Neural cell (in vitro differentiated cells): ENCODE measurements around the gene AOX1. TPM values are rescaled to one million over a fixed set of nuclear protein-coding genes. Genes with fewer than 3 reads are reported as not detected.
"Not testable (repeated sequence)": the region's sequence is repeated elsewhere in the genome, so short reads cannot be mapped to it uniquely, and the experiment has no call there.

Experiments
- H2AFZ ChIP-seq: fragments of 200-600, 300-800 bp; sonication (generic), shearing (Covaris generic); 2 replicates; pipeline ENCODE4 v1.6.0; 2014; ENCODE audit warnings: low read depth, mild to moderate bottlenecking, antibody characterized with exemption, low read length, moderate library complexity
- H3F3A ChIP-seq: fragments of 200-600 bp; shearing (Covaris generic); 2 replicates; pipeline ENCODE4 v1.6.1; 2016; ENCODE audit warnings: mild to moderate bottlenecking, moderate library complexity, mixed read lengths, antibody characterized with exemption, low read length; ENCODE audit not compliant: insufficient read depth, poor library complexity, severe bottlenecking
- H3K27ac ChIP-seq: fragments of 200-600, 300-800 bp; sonication (generic), shearing (Covaris generic); 2 replicates; pipeline ENCODE4 v1.5.1; 2014; ENCODE audit warnings: mild to moderate bottlenecking, low read length, moderate library complexity
- H3K27me3 ChIP-seq: fragments of 300-800, 200-600 bp; sonication (generic), shearing (Covaris generic); 2 replicates; pipeline ENCODE4 v1.6.0; 2014; ENCODE audit warnings: mild to moderate bottlenecking, low read depth, low read length, moderate library complexity; ENCODE audit not compliant: insufficient read depth
- H3K36me3 ChIP-seq: fragments of 300-800, 200-600 bp; sonication (generic), shearing (Covaris generic); 2 replicates; pipeline ENCODE4 v1.5.1; 2014; ENCODE audit warnings: mild to moderate bottlenecking, antibody characterized with exemption, low read length, moderate library complexity; ENCODE audit not compliant: insufficient read depth
- H3K4me2 ChIP-seq: fragments of 300-800, 200-600 bp; sonication (generic), shearing (Covaris generic); 2 replicates; pipeline ENCODE4 v1.6.0; 2014; ENCODE audit warnings: mild to moderate bottlenecking, low read length
- H3K4me3 ChIP-seq: fragments of 300-800, 200-600 bp; sonication (generic), shearing (Covaris generic); 2 replicates; pipeline ENCODE4 v1.5.1; 2014; ENCODE audit warnings: mild to moderate bottlenecking, low read length, moderate library complexity
- H3K79me2 ChIP-seq: fragments of 200-600 bp; shearing (Covaris generic); replicated peaks from 2 replicates; pipeline ENCODE4 v1.6.0; 2014; ENCODE audit warnings: mild to moderate bottlenecking, low read length, moderate library complexity; ENCODE audit not compliant: insufficient read depth
- H3K9ac ChIP-seq: fragments of 300-800, 200-600 bp; sonication (generic), shearing (Covaris generic); 2 replicates; pipeline ENCODE4 v1.6.1; 2016; ENCODE audit warnings: mild to moderate bottlenecking, low read length, mixed read lengths
- H3K9me2 ChIP-seq: fragments of 200-600 bp; shearing (Covaris generic); 2 replicates; pipeline ENCODE4 v1.6.1; 2016; ENCODE audit warnings: mild to moderate bottlenecking, low read length, mixed read lengths; ENCODE audit not compliant: insufficient read depth
- H3K9me3 ChIP-seq: fragments of 200-600, 300-800 bp; sonication (generic), shearing (Covaris generic); 2 replicates; pipeline ENCODE4 v1.6.1; 2016; ENCODE audit warnings: mild to moderate bottlenecking, mixed run types, low read length, moderate library complexity, mixed read lengths
- H4K20me1 ChIP-seq: fragments of 200-600 bp; shearing (Covaris generic); 2 replicates; pipeline ENCODE4 v1.6.1; 2016; ENCODE audit warnings: mild to moderate bottlenecking, mixed run types; ENCODE audit not compliant: insufficient read depth
- EP300 ChIP-seq: fragments of 450-650 bp; conservative IDR thresholded peaks from 2 replicates; pipeline ENCODE4 v1.6.1; 2014; ENCODE audit warnings: antibody characterized with exemption, mild to moderate bottlenecking, moderate library complexity; ENCODE audit not compliant: poor library complexity, severe bottlenecking
- EZH2 ChIP-seq: fragments of 200-600, 300-800 bp; shearing (Covaris generic), sonication (generic); IDR thresholded peaks from 2 replicates; pipeline ENCODE4 v1.6.1; 2014; ENCODE audit warnings: antibody characterized with exemption, low read length, borderline replicate concordance, mild to moderate bottlenecking; ENCODE audit not compliant: insufficient read depth, poor library complexity, severe bottlenecking
- RAD21 ChIP-seq: fragments of 450-650 bp; conservative IDR thresholded peaks from 2 replicates; pipeline ENCODE4 v1.6.1; 2014; ENCODE audit warnings: antibody characterized with exemption, mild to moderate bottlenecking, moderate library complexity
- SMC3 ChIP-seq: fragments of 450-650 bp; conservative IDR thresholded peaks from 2 replicates; pipeline ENCODE4 v1.6.1; 2014; ENCODE audit warnings: antibody characterized with exemption, mild to moderate bottlenecking, moderate library complexity; ENCODE audit not compliant: poor library complexity
- TAF1 ChIP-seq: IDR thresholded peaks from 2 replicates; pipeline ENCODE4 v1.6.1; 2012; ENCODE audit warnings: low read depth
- polyA plus RNA-seq: library from polyadenylated mRNA; depleted of rRNA; stranded (reverse); fragments of >200 nt; gene quantifications from 2 replicates; pipeline ENCODE4 v1.2.3, GENCODE V29; 2014
- TF ChIP-seq, protein P1 (sequence below): IDR thresholded peaks from 2 replicates; pipeline ENCODE4 v1.6.1; 2012; ENCODE audit warnings: borderline replicate concordance
- TF ChIP-seq, protein P2 (sequence below): fragments of 450-650 bp; IDR thresholded peaks from 2 replicates; pipeline ENCODE4 v1.5.1; 2014; ENCODE audit warnings: antibody characterized with exemption, mild to moderate bottlenecking, moderate library complexity; ENCODE audit not compliant: poor library complexity, severe bottlenecking

Gene AOX1
- polyA plus RNA-seq, 1 donor from 2014 or later, result not detected

DNA sequence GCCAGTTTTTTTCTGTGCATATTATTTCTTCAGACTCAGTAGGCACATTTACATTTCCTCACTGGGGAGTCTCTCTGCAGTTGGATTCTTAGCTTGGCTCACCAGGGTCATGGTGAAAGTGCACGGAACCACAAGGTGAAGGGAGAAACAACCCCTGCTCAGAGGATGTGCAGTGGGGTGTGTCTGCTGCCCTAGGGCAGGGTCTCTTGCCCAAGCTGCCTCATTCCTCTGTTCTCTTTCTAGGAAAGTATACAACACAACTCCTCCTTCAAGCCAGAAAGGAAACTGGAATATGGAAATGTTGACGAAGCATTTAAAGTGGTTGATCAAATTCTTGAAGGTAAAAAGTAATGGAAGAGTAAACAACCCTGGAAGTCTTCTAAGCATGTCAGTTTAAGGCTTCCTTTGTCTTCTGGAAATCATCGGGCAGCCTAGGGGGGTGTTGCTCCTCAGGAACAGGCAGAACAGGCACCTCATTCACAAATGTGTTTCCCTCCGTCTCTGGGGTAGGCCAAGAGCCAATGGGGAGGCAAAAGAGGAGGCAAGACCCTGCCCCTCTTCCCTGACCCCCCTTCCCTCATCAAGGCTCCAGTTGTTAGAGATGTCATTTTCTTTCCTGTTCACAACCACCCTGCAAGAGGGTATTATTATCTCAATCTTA lies 41.4 kb downstream of the AOX1 start (continued):
- no peak for TF ChIP-seq RAD21

DNA sequence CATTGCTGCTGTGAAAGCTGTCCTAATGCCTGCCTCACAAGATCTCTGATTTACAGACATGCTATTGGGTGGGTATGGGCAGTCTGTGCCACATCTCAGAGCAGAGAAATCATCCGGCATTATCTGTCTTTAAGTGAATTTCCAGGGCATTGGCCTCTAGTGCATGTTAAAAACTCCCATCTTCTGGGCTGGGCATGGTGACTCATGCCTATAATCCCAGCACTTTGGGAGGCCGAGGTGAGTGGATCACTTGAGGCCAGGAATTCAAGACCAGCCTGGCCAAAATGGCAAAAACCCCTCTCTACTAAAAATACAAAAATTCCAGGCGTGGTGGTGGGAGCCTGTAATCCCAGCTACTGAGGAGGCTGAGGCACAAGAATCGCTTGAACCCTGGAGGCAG lies 42.6 kb downstream of the AOX1 start:
- H3K4me3 ChIP-seq, H3K9me3 ChIP-seq, H3K27ac ChIP-seq, H3K9me2 ChIP-seq, H2AFZ ChIP-seq, H3K9ac ChIP-seq, H3K27me3 ChIP-seq, H3K79me2 ChIP-seq, H3F3A ChIP-seq, H4K20me1 ChIP-seq, H3K4me2 ChIP-seq, H3K36me3 ChIP-seq: not testable (repeated sequence)

DNA sequence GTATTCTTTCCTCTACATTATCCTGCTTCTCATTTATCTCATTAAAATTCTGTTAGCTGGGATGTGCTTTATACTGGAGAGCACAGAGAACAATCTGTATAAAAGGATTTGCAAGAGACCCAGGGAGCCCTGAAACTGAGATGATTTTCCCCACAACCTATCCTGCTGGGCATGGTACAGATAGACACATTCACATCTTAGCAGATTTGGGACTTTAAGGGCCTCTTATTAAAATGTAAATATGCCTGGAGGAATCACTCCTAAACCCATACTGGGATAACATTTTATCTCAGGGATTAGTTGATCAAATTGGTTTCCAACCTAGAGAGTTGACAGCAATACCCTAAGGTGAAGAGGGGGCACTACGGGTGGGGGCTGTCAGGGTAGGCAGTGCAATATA lies 45.5 kb downstream of the AOX1 start:
- Histone ChIP-seq H4K20me1 (no peaks in the 10 kb centered on the region), H3F3A (no peaks in the 10 kb centered on the region), H3K36me3 (no peaks in the 10 kb centered on the region), H3K9ac (no peak overlapping the region), H2AFZ (no peak overlapping the region), H3K4me3 (no peak overlapping the region), H3K27me3 (no peaks in the 10 kb centered on the region), H3K9me2 (no peaks in the 10 kb centered on the region), H3K79me2 (no peaks in the 10 kb centered on the region), H3K27ac (no peak overlapping the region), H3K9me3 (no peaks in the 10 kb centered on the region), H3K4me2 (no peak overlapping the region)
- TF ChIP-seq, protein P1, sequence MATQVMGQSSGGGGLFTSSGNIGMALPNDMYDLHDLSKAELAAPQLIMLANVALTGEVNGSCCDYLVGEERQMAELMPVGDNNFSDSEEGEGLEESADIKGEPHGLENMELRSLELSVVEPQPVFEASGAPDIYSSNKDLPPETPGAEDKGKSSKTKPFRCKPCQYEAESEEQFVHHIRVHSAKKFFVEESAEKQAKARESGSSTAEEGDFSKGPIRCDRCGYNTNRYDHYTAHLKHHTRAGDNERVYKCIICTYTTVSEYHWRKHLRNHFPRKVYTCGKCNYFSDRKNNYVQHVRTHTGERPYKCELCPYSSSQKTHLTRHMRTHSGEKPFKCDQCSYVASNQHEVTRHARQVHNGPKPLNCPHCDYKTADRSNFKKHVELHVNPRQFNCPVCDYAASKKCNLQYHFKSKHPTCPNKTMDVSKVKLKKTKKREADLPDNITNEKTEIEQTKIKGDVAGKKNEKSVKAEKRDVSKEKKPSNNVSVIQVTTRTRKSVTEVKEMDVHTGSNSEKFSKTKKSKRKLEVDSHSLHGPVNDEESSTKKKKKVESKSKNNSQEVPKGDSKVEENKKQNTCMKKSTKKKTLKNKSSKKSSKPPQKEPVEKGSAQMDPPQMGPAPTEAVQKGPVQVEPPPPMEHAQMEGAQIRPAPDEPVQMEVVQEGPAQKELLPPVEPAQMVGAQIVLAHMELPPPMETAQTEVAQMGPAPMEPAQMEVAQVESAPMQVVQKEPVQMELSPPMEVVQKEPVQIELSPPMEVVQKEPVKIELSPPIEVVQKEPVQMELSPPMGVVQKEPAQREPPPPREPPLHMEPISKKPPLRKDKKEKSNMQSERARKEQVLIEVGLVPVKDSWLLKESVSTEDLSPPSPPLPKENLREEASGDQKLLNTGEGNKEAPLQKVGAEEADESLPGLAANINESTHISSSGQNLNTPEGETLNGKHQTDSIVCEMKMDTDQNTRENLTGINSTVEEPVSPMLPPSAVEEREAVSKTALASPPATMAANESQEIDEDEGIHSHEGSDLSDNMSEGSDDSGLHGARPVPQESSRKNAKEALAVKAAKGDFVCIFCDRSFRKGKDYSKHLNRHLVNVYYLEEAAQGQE, result no peak
- TF ChIP-seq EP300 (no peak), SMC3 (no peak), TAF1 (no peak), EZH2 (no peak)
- TF ChIP-seq, protein P2, sequence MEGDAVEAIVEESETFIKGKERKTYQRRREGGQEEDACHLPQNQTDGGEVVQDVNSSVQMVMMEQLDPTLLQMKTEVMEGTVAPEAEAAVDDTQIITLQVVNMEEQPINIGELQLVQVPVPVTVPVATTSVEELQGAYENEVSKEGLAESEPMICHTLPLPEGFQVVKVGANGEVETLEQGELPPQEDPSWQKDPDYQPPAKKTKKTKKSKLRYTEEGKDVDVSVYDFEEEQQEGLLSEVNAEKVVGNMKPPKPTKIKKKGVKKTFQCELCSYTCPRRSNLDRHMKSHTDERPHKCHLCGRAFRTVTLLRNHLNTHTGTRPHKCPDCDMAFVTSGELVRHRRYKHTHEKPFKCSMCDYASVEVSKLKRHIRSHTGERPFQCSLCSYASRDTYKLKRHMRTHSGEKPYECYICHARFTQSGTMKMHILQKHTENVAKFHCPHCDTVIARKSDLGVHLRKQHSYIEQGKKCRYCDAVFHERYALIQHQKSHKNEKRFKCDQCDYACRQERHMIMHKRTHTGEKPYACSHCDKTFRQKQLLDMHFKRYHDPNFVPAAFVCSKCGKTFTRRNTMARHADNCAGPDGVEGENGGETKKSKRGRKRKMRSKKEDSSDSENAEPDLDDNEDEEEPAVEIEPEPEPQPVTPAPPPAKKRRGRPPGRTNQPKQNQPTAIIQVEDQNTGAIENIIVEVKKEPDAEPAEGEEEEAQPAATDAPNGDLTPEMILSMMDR, result no peak
